SIG-M5 (cell line): ENCODE results near the gene SERPINE1.
"Not testable (repeated sequence)": the region's sequence is repeated elsewhere in the genome, so short reads cannot be mapped to it uniquely, and the experiment has no call there.

Experiments
- DNase-seq: peaks from one replicate; lab custom pipeline; 2025; lab: John Stamatoyannopoulos, UW

The SERPINE1 gene

DNA sequence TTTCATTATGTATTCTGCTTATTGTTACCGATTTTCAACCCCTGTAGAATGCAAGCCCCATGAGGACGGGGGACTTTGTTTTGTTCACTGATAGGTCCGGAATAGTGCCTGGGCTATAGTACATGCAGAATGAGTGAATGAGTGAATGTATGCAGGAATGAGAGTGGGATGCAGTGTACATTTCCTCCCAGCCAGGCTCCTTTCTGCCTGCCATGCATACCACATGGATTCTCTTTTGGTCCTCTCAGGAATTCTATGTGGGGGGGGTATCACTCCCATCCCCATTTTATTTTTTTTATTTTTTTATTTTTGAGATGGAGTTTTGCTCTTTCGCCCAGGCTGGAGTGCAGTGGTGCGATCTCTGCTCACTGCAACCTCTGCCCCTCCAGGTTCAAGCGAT lies 24.9 kb upstream of the SERPINE1 start:
- no peak for DNase-seq

DNA sequence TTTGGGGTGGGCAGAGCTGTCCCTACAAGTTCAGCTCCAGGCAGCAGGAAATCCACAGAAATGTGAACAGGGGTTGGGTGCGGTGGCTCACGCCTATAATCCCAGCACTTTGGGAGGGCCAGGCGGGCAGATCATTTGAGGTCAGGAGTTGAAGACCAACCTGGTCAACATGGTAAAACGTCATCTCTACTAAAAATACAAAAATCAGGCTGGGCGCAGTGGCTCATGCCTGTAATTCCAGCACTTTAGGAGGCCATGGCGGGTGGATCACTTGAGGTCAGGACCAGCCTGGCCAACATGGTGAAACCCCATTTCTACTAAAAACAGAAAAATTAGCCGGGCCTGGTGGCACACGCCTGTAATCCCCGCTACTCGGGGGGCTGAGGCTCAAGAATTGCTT lies 23.2 kb upstream of the SERPINE1 start:
- not testable (repeated sequence) for DNase-seq

DNA sequence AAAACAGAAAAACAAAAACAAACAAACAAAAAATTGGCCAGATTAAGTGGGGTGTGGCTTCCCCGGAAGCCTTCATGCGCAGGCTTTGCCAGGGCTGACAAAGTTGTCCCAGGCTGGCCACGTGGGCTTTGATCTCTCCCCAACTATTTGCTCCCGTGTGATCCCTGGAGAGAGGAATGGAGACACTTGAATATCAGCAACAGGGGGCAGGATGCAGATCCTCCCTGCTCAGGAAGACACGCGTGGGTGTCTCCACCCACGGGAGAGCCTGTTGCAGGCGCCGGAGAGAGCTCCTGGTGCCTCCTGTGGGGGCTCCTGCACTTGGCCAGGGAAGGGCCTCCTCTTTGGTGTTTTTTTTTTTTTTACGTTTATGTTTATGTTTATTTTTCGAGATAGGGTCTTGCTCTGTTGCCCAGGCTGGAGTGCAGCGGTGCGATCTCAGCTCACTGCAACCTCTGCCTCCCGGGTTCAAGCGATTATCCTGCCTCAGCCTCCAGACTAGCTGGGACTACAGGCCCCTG lies 22.7 kb upstream of the SERPINE1 start:
- no peak for DNase-seq

DNA sequence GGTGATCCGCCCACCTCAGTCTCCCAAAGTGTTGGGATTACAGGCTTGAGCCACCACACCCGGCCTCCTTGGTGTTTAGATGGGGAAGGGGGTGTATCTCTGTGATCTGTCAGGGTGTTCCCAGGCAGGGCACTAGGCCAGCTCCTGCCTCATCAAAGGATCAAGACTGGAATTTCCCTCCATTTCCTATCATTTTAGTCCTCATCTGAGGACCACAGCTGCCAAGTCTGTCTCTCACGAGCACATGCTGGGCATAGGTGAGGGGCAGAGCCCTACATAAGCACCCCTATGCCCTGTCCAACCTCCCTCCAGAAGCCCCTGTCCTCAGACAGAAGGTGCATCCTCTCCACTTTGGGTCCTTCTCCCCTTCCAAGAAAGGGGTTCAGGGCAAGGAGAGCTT lies 22.1 kb upstream of the SERPINE1 start:
- DNase-seq: no peak

DNA sequence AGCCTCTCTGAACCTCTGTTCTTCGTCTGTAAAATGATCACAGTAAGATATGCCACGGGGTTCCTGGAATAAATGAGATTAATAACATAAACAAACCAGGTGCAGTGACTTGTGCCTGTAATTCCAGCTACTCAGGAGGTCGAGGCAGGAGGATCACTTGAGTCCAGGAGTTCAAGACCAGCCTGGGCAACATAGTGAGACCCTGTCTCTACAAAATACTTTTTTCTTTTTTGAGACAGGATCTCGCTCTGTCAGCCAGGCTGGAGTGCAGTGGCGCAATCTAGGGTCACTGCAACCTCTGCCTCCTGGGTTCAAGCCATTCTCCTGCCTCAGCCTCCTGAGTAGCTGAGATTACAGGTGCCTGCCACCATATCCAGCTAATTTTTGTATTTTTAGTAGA lies 21.7 kb upstream of the SERPINE1 start:
- not testable (repeated sequence) for DNase-seq

DNA sequence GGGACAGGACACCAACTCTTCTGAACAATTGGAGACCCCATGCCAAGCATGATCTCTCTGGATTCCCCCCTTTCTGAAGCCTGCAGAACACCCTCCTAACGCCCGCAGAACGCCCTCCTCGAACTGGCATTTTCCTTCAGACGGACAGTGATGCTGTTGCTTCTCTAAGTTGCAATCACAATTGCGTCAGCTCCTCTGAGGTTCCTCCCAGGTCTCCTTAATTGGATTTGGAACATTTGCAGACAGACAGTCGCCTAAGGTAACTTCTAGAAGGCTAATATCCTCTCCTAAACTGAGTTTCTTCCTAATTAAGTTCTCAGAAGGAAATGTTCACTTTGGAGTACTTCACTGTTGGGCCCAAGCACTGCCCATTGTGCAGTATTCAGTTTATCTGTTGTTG lies 20.5 kb upstream of the SERPINE1 start:
- DNase-seq: no peak

DNA sequence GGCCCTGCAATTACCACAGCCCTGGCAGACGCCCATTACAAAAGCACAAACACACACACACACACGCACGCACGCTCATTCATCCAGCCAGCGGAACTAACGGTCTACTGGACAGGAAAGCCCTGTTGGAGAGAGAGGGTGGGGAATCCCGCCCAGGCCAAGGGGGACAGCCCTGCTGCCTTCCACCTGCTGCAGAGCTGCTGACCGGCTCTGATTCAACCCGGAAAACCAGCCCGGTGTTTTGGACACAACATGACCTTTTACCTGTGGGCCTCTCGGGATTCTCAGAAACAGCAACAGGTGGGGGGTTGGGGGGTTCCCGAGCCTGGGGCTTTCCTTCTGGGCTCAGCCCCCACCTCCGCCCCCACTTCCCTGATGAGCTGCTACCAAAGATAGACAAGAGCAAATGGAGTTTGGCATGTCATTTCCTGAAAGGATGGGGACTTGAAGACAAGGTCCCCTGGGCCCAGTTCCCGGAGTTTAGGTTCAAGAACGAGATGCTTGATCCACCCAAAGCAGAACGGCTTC lies 18.5 kb upstream of the SERPINE1 start:
- no peak for DNase-seq

DNA sequence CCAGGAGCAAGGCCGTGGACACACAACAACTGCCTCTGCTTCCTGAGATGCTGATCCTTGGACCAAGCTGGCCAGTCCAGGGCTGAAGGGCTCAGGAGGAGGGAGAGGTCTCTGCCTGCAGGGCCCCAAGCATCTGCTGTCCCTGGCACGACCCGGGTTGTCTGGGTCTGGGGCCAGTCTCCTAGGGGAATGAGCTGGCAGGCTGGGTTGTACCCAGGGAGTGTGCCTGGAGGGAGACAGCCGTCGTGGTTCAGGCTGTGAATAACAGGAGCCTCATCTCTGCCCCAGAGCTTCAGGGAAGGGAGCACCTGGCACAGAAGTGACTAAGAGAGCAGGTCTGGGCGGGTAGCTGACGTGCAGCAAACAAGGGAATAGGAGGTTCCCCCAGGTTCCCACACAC lies 17.9 kb upstream of the SERPINE1 start:
- DNase-seq: no peak

DNA sequence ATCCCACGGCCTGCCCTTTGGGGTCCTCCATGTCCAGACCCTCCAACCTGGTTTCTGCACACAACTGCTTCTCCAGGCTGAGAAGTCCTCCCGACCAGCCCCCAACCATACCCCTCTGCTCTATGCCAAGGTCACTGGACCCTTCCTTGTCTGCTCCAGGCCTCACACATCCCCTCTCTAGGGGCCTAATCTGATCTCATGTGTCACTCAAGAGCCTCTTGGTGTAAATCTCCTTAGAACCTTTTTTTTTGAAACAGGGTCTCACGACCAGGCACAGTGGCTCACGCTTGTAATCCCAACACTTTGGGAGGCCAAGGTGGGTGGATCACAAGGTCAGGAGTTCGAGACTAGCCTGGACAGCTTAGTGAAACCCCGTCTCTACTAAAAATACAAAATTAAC lies 17.5 kb upstream of the SERPINE1 start:
- no peak for DNase-seq

DNA sequence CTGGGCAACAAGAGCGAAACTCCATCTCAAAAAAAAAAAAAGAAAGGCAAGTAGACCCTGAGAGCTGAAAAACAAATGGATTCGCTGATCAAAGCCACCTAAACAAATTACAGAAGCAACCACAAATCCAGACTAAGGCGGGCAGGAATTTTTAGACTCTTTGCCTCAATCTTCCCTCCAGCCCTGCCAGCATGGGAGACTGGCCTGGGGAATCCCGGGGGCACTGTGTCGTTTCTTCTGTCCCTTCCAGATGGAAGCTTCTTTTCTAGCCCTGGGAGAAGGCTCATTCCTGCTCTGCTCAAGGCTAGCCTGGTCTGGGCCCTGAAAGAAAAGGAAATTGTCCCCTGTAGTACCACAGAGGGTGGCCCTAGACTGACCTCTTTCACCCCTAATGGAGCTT lies 15.6 kb upstream of the SERPINE1 start:
- no peak for DNase-seq

DNA sequence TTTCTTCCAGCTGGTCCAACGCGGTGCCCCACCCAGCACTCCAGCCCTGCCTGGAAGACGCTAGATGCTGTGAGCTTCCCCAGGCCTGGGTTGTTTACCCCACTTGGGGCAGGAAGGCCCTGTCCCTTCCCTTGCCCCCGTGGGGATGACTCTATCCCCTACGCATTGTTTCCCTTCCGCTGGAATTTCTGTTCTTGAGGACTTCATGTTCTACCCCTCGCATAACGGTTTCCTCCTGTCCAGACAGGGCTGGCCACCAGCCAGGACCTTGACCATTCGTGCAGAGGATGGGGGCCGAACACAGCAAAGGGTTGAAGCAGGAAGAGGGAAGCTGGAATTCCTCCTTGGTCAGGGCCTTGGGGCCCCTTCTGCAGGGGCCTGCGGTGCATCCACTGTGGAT lies 14.7 kb upstream of the SERPINE1 start:
- DNase-seq: no peak

DNA sequence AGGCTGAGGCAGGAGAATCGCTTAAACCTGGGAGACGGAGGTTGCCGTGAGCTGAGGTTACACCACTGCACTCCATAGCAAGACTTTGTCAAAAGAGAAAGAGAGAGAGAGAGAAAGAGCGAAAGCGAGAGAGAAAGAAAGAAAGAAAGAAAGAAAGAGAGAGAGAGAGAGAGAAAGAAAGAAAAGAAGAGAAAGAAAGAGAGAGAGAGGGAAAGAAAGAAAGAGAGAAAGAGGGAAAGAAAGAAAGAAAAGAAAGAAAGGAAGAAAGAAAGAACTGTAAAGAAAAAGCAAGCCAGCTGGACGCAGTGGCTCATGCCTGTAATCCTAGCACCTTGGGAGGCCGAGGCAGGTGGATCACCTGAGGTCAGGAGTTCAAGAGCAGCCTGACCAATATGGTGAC lies 13.8 kb upstream of the SERPINE1 start:
- DNase-seq: not testable (repeated sequence)

DNA sequence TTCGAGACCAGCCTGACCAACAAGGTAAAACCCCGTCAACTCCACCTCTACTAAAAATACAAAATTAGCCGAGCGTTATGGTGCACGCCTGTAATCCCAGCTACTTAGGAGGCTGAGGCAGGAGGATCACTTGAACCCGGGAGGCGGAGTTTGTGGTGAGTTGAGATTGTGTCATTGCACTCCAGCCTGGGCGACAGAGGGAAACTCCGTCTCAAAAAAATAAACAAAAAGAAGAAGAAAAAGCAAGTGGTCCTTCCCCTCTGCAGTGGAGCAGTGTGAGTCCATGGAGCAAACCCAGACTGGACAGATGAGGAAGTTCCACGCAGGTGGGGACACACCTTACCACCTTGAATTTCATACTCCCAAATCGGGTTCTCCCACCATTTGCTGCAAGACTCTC lies 13.1 kb upstream of the SERPINE1 start:
- no peak for DNase-seq

DNA sequence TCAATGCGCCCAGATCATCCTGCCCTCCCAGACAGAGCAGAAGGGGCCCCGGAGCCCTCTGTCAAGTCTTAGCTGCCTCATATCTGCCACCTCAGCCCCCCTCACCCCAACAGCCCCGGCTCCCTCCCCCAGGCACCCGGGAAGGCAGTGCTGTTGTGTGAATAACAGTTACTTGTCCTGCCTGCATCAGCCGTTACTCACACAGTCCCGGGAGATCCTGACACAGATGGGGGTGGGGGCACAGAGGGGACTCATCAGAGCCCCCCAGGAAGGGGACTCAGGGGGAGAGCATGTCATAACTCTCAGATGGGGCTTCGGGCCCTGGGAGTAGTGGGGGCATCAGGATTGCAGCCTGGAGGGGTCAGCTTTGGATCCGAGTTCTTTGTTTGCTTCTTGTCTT lies 12.4 kb upstream of the SERPINE1 start:
- DNase-seq: no peak

DNA sequence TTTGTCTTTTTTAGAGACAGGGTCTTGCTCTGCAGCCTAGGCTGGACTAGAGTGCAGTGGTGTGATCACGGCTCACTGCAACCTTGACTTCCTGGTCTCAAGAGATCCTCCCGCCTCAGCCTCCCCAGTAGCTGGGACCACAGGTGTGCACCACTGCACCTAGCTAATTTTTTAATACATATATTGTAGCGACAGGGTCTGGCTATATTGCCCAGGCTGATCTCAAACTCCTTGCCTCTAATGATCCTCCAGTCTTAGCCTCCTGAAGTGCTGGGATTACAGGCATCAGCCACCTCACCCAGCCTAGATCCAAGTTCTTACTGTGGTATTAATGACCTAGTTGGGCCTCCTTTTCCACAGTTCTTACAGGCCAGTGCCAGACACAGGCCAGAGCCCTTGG lies 11.7 kb upstream of the SERPINE1 start:
- DNase-seq: no peak

DNA sequence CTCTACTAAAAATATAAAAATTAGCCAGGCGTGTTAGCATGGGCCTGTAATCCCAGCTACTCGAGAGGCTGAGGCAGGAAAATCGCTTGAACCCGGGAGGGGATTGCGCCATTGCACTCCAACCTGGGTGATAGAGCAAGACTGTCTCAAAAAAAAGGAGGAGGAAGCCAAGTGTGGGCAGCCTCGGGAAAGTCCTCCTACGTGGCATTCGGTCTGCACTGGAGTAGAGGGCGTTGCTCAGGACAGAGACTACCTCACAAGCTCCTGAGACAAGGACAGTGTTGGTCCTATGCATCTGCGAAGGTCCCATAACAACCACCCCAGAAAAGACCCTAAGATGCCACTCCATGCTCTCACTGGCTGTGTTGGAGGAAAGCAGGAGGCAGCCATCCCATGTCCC lies 10.0 kb upstream of the SERPINE1 start:
- DNase-seq: no peak

DNA sequence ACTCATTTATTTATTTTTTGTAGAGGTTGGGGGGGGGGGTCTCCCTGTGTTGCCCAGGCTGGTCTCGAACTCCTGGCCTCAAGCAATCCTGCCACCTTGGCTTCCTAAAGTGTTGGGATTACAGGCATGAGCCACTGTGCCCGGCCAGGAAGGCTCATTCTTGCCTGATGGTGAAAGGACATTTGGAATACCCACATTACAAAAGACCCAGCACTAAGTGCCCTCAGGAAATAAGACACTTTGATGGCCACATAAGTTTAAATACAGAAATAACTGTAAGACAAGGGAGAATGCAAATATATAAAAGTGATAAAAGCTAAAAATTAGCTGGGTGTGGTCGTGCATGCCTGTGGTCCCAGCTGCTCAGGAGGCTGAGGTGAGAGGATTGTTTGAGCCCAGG lies 8.0 kb upstream of the SERPINE1 start:
- DNase-seq: no peak

DNA sequence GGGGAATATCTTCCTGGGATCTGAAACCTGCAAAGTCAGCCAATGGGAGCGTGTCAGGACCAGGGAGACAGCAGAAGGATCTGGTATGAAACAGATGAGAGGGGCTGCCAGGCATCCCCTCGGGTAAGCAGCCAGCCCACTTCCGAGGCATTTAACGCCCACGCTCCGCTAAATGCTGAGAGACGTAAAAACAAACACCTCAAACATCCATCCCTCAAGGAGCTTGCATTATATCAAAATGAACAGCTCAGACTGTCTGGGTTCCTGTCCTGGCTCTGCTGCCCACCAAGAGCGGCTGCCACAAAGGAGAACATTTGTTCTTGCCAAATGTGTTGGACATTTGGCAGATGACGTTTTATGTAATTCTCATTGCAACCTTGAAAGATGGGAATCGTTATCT lies 7.0 kb upstream of the SERPINE1 start:
- no peak for DNase-seq

DNA sequence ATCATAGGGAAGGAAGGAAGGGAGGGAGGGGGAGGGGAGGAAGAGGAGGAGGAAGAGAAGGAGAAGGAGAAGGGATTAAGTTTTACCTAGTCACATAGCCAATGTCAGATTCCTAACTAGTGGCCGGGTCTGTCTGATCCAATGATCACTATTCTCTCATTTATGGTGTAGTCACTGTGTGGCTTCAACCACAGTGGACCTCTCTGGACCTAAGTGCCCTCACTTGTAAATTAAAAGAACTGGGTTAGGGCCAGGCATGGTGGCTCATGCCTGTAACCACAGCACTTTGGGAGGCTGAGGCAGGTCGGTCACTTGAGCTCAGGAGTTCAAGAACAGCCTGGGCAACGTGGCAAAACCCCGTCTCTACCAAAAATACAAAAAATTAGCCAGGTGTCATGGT lies 6.6 kb upstream of the SERPINE1 start:
- no peak for DNase-seq

DNA sequence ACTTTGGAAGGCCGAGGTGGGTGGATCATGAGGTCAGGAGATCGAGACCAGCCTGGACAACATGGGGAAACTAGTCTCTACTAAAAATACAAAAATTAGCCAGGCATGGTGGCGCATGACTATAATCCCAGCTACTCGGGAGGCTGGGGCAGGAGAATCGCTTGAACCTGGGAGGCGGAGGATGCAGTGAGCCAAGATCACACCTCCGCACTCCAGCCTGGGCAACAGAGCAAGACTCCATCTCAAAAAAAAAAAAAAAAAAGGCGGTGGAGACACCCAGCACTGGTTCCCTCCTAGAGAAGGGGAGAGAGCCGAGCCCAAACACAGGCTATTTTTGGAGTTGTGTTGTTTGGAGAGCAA lies 5.3 kb upstream of the SERPINE1 start:
- DNase-seq: not testable (repeated sequence)

DNA sequence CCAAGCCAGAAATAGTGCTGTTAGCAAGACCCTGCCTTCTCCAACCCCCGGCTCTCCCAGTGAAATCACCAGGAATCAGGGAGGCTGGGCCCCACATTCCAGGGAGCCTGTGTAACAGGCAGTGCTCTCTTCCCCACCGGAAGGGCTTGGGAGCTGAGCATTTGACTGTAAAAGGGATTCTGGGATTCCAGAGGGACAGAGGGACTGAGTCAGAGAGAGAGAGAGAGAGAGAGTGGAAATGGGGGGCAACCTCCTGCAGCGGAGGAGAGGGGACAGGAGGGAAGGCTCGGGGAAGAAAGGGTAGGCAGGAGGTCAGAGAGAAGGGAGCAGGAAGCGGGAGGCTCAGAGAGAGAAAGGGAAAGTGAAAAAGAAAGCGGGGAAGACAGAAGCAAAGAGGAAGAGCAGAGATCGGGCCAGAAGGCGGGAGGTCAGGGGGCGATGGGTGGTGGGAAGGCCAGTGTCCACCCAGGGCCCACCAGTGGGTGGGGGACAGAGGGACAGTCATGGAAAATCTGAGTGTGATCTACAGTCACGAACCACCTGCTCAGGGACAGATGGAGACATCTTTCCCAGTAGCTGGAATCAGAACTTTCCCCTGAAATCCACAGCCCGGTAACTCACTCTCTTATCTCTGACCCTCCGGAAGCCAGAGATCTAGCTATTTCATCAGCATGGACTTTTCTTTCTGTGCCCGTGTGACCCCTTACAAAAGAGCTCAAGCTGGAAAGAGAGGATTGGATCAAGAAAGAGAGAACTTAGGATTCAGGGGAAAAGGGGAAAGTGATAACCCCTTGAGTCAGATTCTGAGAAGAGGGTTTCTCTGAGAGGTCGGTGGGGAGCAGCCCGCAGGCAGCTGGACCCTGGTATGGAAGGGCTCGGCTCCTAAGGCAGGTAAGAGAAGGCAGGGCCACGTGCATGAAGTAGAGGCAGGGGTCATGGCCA lies 4.6 kb upstream of the SERPINE1 start:
- DNase-seq: no peak

DNA sequence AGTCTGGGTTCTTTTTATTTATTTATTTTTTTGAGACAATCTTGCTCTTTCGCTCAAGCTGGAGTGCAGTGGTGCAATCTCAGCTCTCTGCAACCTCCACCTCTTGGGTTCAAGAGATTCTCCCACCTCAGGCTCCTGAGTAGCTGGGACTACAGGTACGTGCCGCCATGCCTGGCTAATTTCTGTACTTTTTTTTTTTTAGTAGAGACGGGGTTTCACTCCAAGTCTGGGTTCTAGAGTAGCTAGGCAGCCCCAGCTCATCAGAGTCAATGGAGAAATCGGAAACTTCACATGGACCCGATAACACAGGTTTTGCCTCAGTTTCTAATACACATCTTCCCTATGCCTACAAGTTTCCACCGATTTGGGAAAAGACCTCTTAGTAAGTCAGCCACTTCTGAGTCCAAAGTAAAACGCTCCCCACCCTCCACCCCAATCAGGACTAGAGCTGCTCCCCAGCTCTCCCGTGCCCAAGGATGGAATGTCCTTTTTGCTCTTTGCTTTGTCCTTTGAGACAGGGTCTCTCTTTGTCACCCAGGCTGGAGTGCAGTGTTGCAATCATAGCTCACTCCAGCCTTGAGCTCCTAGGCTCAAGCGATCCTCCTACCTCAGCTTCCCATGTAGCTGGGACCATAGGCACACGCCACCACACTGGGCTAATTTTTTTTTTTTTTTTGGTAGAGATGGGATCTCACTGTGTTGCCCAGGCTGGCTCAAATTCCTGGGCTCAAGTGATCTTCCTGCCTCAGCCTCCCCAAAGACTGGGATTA lies 3.8 kb upstream of the SERPINE1 start:
- DNase-seq: no peak

DNA sequence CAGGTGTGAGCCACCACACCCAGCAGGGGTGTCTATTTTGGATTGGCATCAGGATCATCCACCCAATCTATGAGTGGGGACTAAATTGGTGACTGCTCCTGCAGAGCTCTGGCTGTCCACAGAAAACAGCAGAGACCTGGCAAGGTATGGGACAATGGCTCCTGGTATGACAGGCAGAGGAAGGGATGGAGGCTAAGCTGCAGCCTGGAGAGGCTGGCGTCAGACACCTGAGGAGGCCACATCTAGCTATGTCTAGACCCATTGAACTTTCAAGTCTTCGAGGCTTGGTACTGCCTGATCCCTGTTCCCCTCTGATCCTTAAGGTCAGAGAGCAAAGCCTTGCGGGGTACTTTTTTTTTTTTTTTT lies 3.2 kb upstream of the SERPINE1 start:
- DNase-seq: no peak
